Measurements from ENCODE around the gene SAGE1.

GRCh38 chrX:135893294-135893817 lies at the start of gene SAGE1, which contains the start of gene CT45A10:
- TF ChIP-seq TCF4 (CRISPR knock-in tag; IDR thresholded peaks at IDR 0.05; ENCODE audit: borderline replicate concordance) (no peak), ZNF8 (CRISPR knock-in tag; IDR thresholded peaks at IDR 0.05) (no peak), ZFP3 (CRISPR knock-in tag; IDR thresholded peaks at IDR 0.05) (no peak), RARB (CRISPR knock-in tag; IDR thresholded peaks at IDR 0.05) (no peak), SNAI2 (CRISPR knock-in tag; IDR thresholded peaks at IDR 0.05) (no peak), GLIS3 (CRISPR knock-in tag; IDR thresholded peaks at IDR 0.05) (no peak), ZFP30 (CRISPR knock-in tag; IDR thresholded peaks at IDR 0.05) (no peak), POU6F1 (CRISPR knock-in tag; IDR thresholded peaks at IDR 0.05; ENCODE audit: borderline replicate concordance, low read depth) (no peak), ZNF565 (CRISPR knock-in tag; conservative IDR thresholded peaks at IDR 0.05; ENCODE audit: low read depth) (no peak), CREB5 (CRISPR knock-in tag; IDR thresholded peaks at IDR 0.05; ENCODE audit: low read depth) (no peak)

All from SK-N-SH treated with all-trans-retinoic acid at 6 μM for 48 hours (cell line).